HFFc6 (cell line): ENCODE results near the gene TNFRSF11A. TPM values are rescaled to one million over a fixed set of nuclear protein-coding genes. Genes with fewer than 3 reads are reported as not detected.

Experiments
- DNase-seq: peaks from one replicate; pipeline ENCODE4 v3.0.0-alpha.2; 2018
- H3K27ac Mint-ChIP-seq: 2 replicates; pipeline ENCODE4 v1.8.0; 2020; ENCODE audit warnings: mild to moderate bottlenecking, mixed read lengths
- H3K27me3 Mint-ChIP-seq: 2 replicates; pipeline ENCODE4 v1.8.0; 2021; ENCODE audit warnings: mild to moderate bottlenecking, moderate library complexity, mixed read lengths; ENCODE audit not compliant: insufficient read depth
- H3K36me3 Mint-ChIP-seq: 2 replicates; pipeline ENCODE4 v1.8.0; 2021; ENCODE audit warnings: low read depth, mixed read lengths
- H3K4me1 Mint-ChIP-seq: 2 replicates; pipeline ENCODE4 v1.8.0; 2020; ENCODE audit warnings: low read depth, mixed read lengths
- H3K4me3 Mint-ChIP-seq: 2 replicates; pipeline ENCODE4 v1.8.0; 2020; ENCODE audit warnings: mild to moderate bottlenecking, moderate library complexity, mixed read lengths
- H3K9me3 Mint-ChIP-seq: 2 replicates; pipeline ENCODE4 v1.8.0; 2020; ENCODE audit warnings: mild to moderate bottlenecking, mixed read lengths
- CTCF ChIP-seq: fragments of 200-600 bp; sonication (generic); IDR thresholded peaks from 2 replicates; pipeline ENCODE4 v1.5.0; 2021; ENCODE audit warnings: antibody characterized with exemption, mild to moderate bottlenecking
- total RNA-seq, 6 experiments: library from RNA; stranded (reverse); fragmentation: NEBNext Ultra II Directional; extraction: Animal tissue kit (Norgen Biotek cat#: 25700); gene quantifications; 2 replicates in 1 of 6; 3 replicates in 5 of 6; pipeline ENCODE4 v1.2.3, GENCODE V29; 2021

The TNFRSF11A gene
- total RNA-seq, 6 experiments from 2014 or later, result 0.05 TPM; not detected in 5

GRCh38 chr18:62388855-62389760 is 64.0 kb downstream of the TNFRSF11A start:
- H3K9me3 Mint-ChIP-seq, result no peaks in the 10 kb centered on the region
- H3K36me3 Mint-ChIP-seq, result no peaks in the 10 kb centered on the region
- DNase-seq, result no peak
- H3K4me3 Mint-ChIP-seq, result no peak overlapping the region
- TF ChIP-seq CTCF, result no peak
- no peak overlapping the region for H3K27ac Mint-ChIP-seq
- H3K27me3 Mint-ChIP-seq, result peaks cover 40% of the 10 kb centered on the region
- peaks cover 5% of the 10 kb centered on the region; the same call in 1 of the 2 replicates for H3K4me1 Mint-ChIP-seq

- TF ChIP-seq CTCF, result no peak
- H3K4me3 Mint-ChIP-seq, result no peak overlapping the region
- no peak overlapping the region for H3K27ac Mint-ChIP-seq
- peaks cover 5% of the 10 kb centered on the region; the same call in 1 of the 2 replicates for H3K4me1 Mint-ChIP-seq
- no peaks in the 10 kb centered on the region for H3K9me3 Mint-ChIP-seq
- H3K36me3 Mint-ChIP-seq, result no peaks in the 10 kb centered on the region
- H3K27me3 Mint-ChIP-seq, result peaks cover 41% of the 10 kb centered on the region
- no peak for DNase-seq
Observed at GRCh38 chr18:62389761-62390481, 64.8 kb downstream of the TNFRSF11A start.

GRCh38 chr18:62394006-62394763 is 69.1 kb downstream of the TNFRSF11A start:
- H3K36me3 Mint-ChIP-seq, result no peaks in the 10 kb centered on the region
- no peak for TF ChIP-seq CTCF
- no peak overlapping the region for H3K27ac Mint-ChIP-seq
- no peaks in the 10 kb centered on the region for H3K9me3 Mint-ChIP-seq
- no peaks in the 10 kb centered on the region for H3K4me1 Mint-ChIP-seq
- DNase-seq, result no peak
- H3K27me3 Mint-ChIP-seq, result peaks cover 41% of the 10 kb centered on the region
- no peak overlapping the region for H3K4me3 Mint-ChIP-seq

- Mint-ChIP-seq H3K4me1 (no peaks in the 10 kb centered on the region), H3K27ac (no peak overlapping the region), H3K36me3 (no peaks in the 10 kb centered on the region), H3K9me3 (no peaks in the 10 kb centered on the region), H3K4me3 (no peak overlapping the region), H3K27me3 (peaks cover 31% of the 10 kb centered on the region)
- no peak for DNase-seq
- no peak for TF ChIP-seq CTCF
Observed at GRCh38 chr18:62396381-62396780, 71.3 kb downstream of the TNFRSF11A start.

GRCh38 chr18:62396967-62397366 is 71.9 kb downstream of the TNFRSF11A start:
- no peaks in the 10 kb centered on the region for H3K9me3 Mint-ChIP-seq
- no peak for TF ChIP-seq CTCF
- H3K27ac Mint-ChIP-seq, result no peak overlapping the region
- no peak overlapping the region for H3K4me3 Mint-ChIP-seq
- peaks cover 29% of the 10 kb centered on the region for H3K27me3 Mint-ChIP-seq
- no peaks in the 10 kb centered on the region for H3K4me1 Mint-ChIP-seq
- no peaks in the 10 kb centered on the region for H3K36me3 Mint-ChIP-seq
- DNase-seq, result no peak
